ENCODE data around the gene LAMA2. TPM values are rescaled to one million over a fixed set of nuclear protein-coding genes. Genes with fewer than 3 reads are reported as not detected.

The LAMA2 gene
- total and polyA plus RNA-seq, 2 donors = 54.2 to 190 TPM

- 46% methylated on average over 1 of the region's 1 CpG for WGBS
- no peak overlapping the region for H3K27ac ChIP-seq (ENCODE audit: low read depth)
- H3K4me1 ChIP-seq (ENCODE audit: insufficient read depth) = no peaks in the 10 kb centered on the region
- H3K36me3 ChIP-seq (ENCODE audit: insufficient read depth) = no peaks in the 10 kb centered on the region
- no peak overlapping the region for H3K4me3 ChIP-seq (ENCODE audit: low read depth, low read length)
- DNase-seq (ENCODE audit: extremely low spot score) = no peak
These were observed 300.3 kb downstream of the LAMA2 start for GRCh38 chr6:129183187-129183591.

- 51% methylated on average over 3 of the region's 3 CpGs for WGBS
- Histone ChIP-seq H3K4me3 (ENCODE audit: low read depth, low read length) (no peak overlapping the region), H3K27ac (ENCODE audit: low read depth) (no peak overlapping the region), H3K4me1 (ENCODE audit: insufficient read depth) (no peaks in the 10 kb centered on the region), H3K36me3 (ENCODE audit: insufficient read depth) (no peaks in the 10 kb centered on the region)
- no peak for DNase-seq (ENCODE audit: extremely low spot score)
These were observed 300.9 kb downstream of the LAMA2 start for GRCh38 chr6:129183681-129184301.

- Histone ChIP-seq H3K4me1 (ENCODE audit: insufficient read depth) (no peaks in the 10 kb centered on the region), H3K27ac (ENCODE audit: low read depth) (no peak overlapping the region), H3K36me3 (ENCODE audit: insufficient read depth) (no peaks in the 10 kb centered on the region), H3K4me3 (ENCODE audit: low read depth, low read length) (no peak overlapping the region)
- no peak for DNase-seq (ENCODE audit: extremely low spot score)
- WGBS = 67% methylated on average over 3 of the region's 3 CpGs
These were observed 301.4 kb downstream of the LAMA2 start for GRCh38 chr6:129184324-129184723.

- WGBS = 97% methylated on average over 1 of the region's 1 CpG
- Histone ChIP-seq H3K4me1 (ENCODE audit: insufficient read depth) (no peaks in the 10 kb centered on the region), H3K27ac (ENCODE audit: low read depth) (no peak overlapping the region), H3K36me3 (ENCODE audit: insufficient read depth) (no peaks in the 10 kb centered on the region), H3K4me3 (ENCODE audit: low read depth, low read length) (no peak overlapping the region)
- DNase-seq (ENCODE audit: extremely low spot score) = no peak
These were observed 301.9 kb downstream of the LAMA2 start for GRCh38 chr6:129184808-129185366.

GRCh38 chr6:129186988-129187387, 304.1 kb downstream of the LAMA2 start:
- no peaks in the 10 kb centered on the region for H3K36me3 ChIP-seq (ENCODE audit: insufficient read depth)
- no peak overlapping the region for H3K27ac ChIP-seq (ENCODE audit: low read depth)
- no peaks in the 10 kb centered on the region for H3K4me1 ChIP-seq (ENCODE audit: insufficient read depth)
- no peak for DNase-seq (ENCODE audit: extremely low spot score)
- H3K4me3 ChIP-seq (ENCODE audit: low read depth, low read length) = no peak overlapping the region
- WGBS = 89% methylated on average over 3 of the region's 3 CpGs

GRCh38 chr6:129188306-129188705, 305.4 kb downstream of the LAMA2 start:
- H3K36me3 ChIP-seq (ENCODE audit: insufficient read depth) = no peaks in the 10 kb centered on the region
- H3K4me1 ChIP-seq (ENCODE audit: insufficient read depth) = no peaks in the 10 kb centered on the region
- no peak for DNase-seq (ENCODE audit: extremely low spot score)
- H3K27ac ChIP-seq (ENCODE audit: low read depth) = no peak overlapping the region
- WGBS = 66% methylated on average over 2 of the region's 2 CpGs
- no peak overlapping the region for H3K4me3 ChIP-seq (ENCODE audit: low read depth, low read length)

- H3K4me3 ChIP-seq (ENCODE audit: low read depth, low read length) = no peak overlapping the region
- H3K4me1 ChIP-seq (ENCODE audit: insufficient read depth) = no peaks in the 10 kb centered on the region
- WGBS = 45% methylated on average over 2 of the region's 2 CpGs
- no peak for DNase-seq (ENCODE audit: extremely low spot score)
- no peak overlapping the region for H3K27ac ChIP-seq (ENCODE audit: low read depth)
- no peaks in the 10 kb centered on the region for H3K36me3 ChIP-seq (ENCODE audit: insufficient read depth)
These were observed 305.9 kb downstream of the LAMA2 start for GRCh38 chr6:129188795-129189194.

- 91% methylated on average over 1 of the region's 1 CpG for WGBS
- H3K27ac ChIP-seq (ENCODE audit: low read depth) = no peak overlapping the region
- no peak for DNase-seq (ENCODE audit: extremely low spot score)
- H3K36me3 ChIP-seq (ENCODE audit: insufficient read depth) = no peaks in the 10 kb centered on the region
- no peak overlapping the region for H3K4me3 ChIP-seq (ENCODE audit: low read depth, low read length)
- no peaks in the 10 kb centered on the region for H3K4me1 ChIP-seq (ENCODE audit: insufficient read depth)
These were observed 306.3 kb downstream of the LAMA2 start for GRCh38 chr6:129189266-129189665.

GRCh38 chr6:129191235-129191634, 308.3 kb downstream of the LAMA2 start:
- 81% methylated on average over 2 of the region's 2 CpGs for WGBS
- Histone ChIP-seq H3K4me3 (ENCODE audit: low read depth, low read length) (no peak overlapping the region), H3K36me3 (ENCODE audit: insufficient read depth) (no peaks in the 10 kb centered on the region), H3K27ac (ENCODE audit: low read depth) (no peak overlapping the region), H3K4me1 (ENCODE audit: insufficient read depth) (no peaks in the 10 kb centered on the region)
- no peak for DNase-seq (ENCODE audit: extremely low spot score)

GRCh38 chr6:129192458-129192989, 309.6 kb downstream of the LAMA2 start:
- no peak for DNase-seq (ENCODE audit: extremely low spot score)
- WGBS = 97% methylated on average over 14 of the region's 14 CpGs
- Histone ChIP-seq H3K4me1 (ENCODE audit: insufficient read depth) (no peaks in the 10 kb centered on the region), H3K4me3 (ENCODE audit: low read depth, low read length) (no peak overlapping the region), H3K36me3 (ENCODE audit: insufficient read depth) (no peaks in the 10 kb centered on the region), H3K27ac (ENCODE audit: low read depth) (no peak overlapping the region)

GRCh38 chr6:129194306-129194941, 311.5 kb downstream of the LAMA2 start:
- Histone ChIP-seq H3K4me1 (ENCODE audit: insufficient read depth) (no peaks in the 10 kb centered on the region), H3K36me3 (ENCODE audit: insufficient read depth) (no peaks in the 10 kb centered on the region), H3K27ac (ENCODE audit: low read depth) (no peak overlapping the region), H3K4me3 (ENCODE audit: low read depth, low read length) (no peak overlapping the region)
- WGBS = 93% methylated on average over 7 of the region's 7 CpGs
- no peak for DNase-seq (ENCODE audit: extremely low spot score)

- H3K4me1 ChIP-seq (ENCODE audit: insufficient read depth) = no peaks in the 10 kb centered on the region
- WGBS = 36% methylated on average over 2 of the region's 2 CpGs
- no peak overlapping the region for H3K4me3 ChIP-seq (ENCODE audit: low read depth, low read length)
- no peak for DNase-seq (ENCODE audit: extremely low spot score)
- H3K36me3 ChIP-seq (ENCODE audit: insufficient read depth) = no peaks in the 10 kb centered on the region
- H3K27ac ChIP-seq (ENCODE audit: low read depth) = no peak overlapping the region
These were observed 312.2 kb downstream of the LAMA2 start for GRCh38 chr6:129195161-129195560.

GRCh38 chr6:129195643-129196042, 312.7 kb downstream of the LAMA2 start:
- no peak overlapping the region for H3K4me3 ChIP-seq (ENCODE audit: low read depth, low read length)
- no peak for DNase-seq (ENCODE audit: extremely low spot score)
- H3K27ac ChIP-seq (ENCODE audit: low read depth) = no peak overlapping the region
- H3K36me3 ChIP-seq (ENCODE audit: insufficient read depth) = no peaks in the 10 kb centered on the region
- H3K4me1 ChIP-seq (ENCODE audit: insufficient read depth) = no peaks in the 10 kb centered on the region

GRCh38 chr6:129197154-129197553, 314.2 kb downstream of the LAMA2 start:
- H3K4me3 ChIP-seq (ENCODE audit: low read depth, low read length) = no peak overlapping the region
- no peaks in the 10 kb centered on the region for H3K36me3 ChIP-seq (ENCODE audit: insufficient read depth)
- no peak overlapping the region for H3K27ac ChIP-seq (ENCODE audit: low read depth)
- H3K4me1 ChIP-seq (ENCODE audit: insufficient read depth) = no peaks in the 10 kb centered on the region
- WGBS = 94% methylated on average over 4 of the region's 4 CpGs
- no peak for DNase-seq (ENCODE audit: extremely low spot score)

Data from urinary bladder (tissue), 4 donors.